Measurements from ENCODE around the gene PTPRO.

DNA sequence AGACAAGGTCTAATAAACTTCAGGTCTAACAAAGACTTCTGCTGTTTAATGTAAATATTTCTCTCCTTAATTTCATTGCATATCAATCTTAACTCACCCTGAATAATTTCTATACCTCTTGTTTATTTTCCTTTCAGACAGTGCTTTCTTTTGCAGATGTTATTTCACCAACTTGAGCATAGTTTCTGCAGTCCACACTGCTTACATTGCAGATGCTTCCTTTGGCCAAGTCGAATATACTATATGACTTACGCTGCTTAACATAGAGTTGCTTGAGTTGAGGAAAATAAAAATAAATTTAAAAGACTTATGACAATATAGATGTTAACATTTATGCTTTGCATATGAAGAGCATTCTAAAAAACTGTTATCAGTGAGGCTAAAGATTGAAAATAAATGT lies 217.7 kb downstream of the PTPRO start:
- TF ChIP-seq, protein P1, sequence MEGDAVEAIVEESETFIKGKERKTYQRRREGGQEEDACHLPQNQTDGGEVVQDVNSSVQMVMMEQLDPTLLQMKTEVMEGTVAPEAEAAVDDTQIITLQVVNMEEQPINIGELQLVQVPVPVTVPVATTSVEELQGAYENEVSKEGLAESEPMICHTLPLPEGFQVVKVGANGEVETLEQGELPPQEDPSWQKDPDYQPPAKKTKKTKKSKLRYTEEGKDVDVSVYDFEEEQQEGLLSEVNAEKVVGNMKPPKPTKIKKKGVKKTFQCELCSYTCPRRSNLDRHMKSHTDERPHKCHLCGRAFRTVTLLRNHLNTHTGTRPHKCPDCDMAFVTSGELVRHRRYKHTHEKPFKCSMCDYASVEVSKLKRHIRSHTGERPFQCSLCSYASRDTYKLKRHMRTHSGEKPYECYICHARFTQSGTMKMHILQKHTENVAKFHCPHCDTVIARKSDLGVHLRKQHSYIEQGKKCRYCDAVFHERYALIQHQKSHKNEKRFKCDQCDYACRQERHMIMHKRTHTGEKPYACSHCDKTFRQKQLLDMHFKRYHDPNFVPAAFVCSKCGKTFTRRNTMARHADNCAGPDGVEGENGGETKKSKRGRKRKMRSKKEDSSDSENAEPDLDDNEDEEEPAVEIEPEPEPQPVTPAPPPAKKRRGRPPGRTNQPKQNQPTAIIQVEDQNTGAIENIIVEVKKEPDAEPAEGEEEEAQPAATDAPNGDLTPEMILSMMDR (IDR thresholded peaks at IDR 0.05; ENCODE audit: low read depth, low read length, poor library complexity, severe bottlenecking), result no peak
- TF ChIP-seq EZH2phosphoT487 (IDR thresholded peaks at IDR 0.05; ENCODE audit: borderline replicate concordance, low read length), result no peak
